Activated CD4-positive, alpha-beta T cell treated with anti-CD3 and anti-CD28 coated beads, Interleukin-2, amount 10 ng/mL, durations not matched to agents 24 days and 14 days (primary cell): ENCODE data around the gene NPHS1. TPM values are rescaled to one million over a fixed set of nuclear protein-coding genes. Genes with fewer than 3 reads are reported as not detected.

Source experiments
- DNase-seq: peaks from one replicate; pipeline ENCODE4 v3.0.0; 2022
- H3K27ac Mint-ChIP-seq: one replicate; pipeline ENCODE4 v1.8.0; 2022; ENCODE audit warnings: mild to moderate bottlenecking, mixed read lengths
- H3K27me3 Mint-ChIP-seq: one replicate; pipeline ENCODE4 v1.8.0; 2022; ENCODE audit warnings: mixed read lengths
- H3K36me3 Mint-ChIP-seq: one replicate; pipeline ENCODE4 v1.8.0; 2022; ENCODE audit warnings: low read depth, mild to moderate bottlenecking, mixed read lengths
- H3K4me1 Mint-ChIP-seq: one replicate; pipeline ENCODE4 v1.8.0; 2021; ENCODE audit warnings: mixed read lengths
- H3K4me3 Mint-ChIP-seq: one replicate; pipeline ENCODE4 v1.8.0; 2022; ENCODE audit warnings: mild to moderate bottlenecking, moderate library complexity, mixed read lengths
- H3K9me3 Mint-ChIP-seq: one replicate; pipeline ENCODE4 v1.8.0; 2021; ENCODE audit warnings: mixed read lengths
- intact Hi-C: fragments of 100-400 bp; cut with micrococcal nuclease; formaldehyde crosslinking; loops from one replicate; pipeline ENCODE4 v1.15.1; 2023
- total RNA-seq: library from RNA; stranded (reverse); gene quantifications from 2 replicates; pipeline ENCODE4 v1.2.3, GENCODE V29; 2022

Gene NPHS1
- total RNA-seq, 1 donor from 2014 or later = not detected

GRCh38 chr19:35869327-35870123, 17.2 kb upstream of the NPHS1 start:
- Mint-ChIP-seq H3K9me3 (no peaks in the 10 kb centered on the region), H3K27me3 (peaks cover 25% of the 10 kb centered on the region), H3K4me3 (peak overlapping the region; percentile 94), H3K36me3 (peaks cover 2% of the 10 kb centered on the region), H3K4me1 (peaks cover 18% of the 10 kb centered on the region), H3K27ac (peak overlapping the region; percentile 56)
- intact Hi-C loops = loop anchor here (1.0 to 5.0 kb wide), 2 partner anchors 31 to 92 kb away; partner anchors contain the start of genes ARHGAP33 and NFKBID
- DNase-seq = peak; percentile 96

DNA sequence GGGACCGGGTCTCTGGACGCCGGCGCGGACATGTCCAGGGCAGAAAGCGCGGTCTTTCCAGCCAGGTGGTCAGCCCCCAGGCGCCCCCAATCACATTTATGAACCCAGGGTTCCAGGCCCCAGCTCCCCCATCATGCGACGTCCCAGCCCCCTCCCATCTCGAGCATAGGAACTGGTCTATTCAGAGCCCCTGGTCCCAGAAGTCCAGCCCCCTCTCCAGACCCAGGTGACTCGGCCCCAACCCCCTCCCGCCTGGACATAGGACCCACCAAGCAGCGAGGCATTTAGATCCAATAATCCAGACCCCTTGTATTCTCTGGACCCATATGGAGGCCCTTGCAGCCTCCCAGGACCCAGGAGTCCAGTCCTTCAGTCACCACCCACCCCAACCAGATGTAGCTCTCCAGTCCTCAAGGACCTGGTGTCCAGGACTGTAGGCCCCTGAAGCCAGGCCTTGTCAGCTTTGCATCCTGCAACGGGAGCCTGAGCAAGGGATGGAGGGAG, 16.6 kb upstream of the NPHS1 start:
- Mint-ChIP-seq H3K4me3 (peak overlapping the region; percentile 70), H3K4me1 (peaks cover 18% of the 10 kb centered on the region), H3K27ac (no peak overlapping the region), H3K9me3 (no peaks in the 10 kb centered on the region), H3K36me3 (peaks cover 2% of the 10 kb centered on the region), H3K27me3 (peaks cover 25% of the 10 kb centered on the region)
- no peak for DNase-seq
- intact Hi-C loops = loop anchor here (5.0 kb wide), 1 partner anchor 92 kb away; the partner anchor contains the start of gene ARHGAP33

DNA sequence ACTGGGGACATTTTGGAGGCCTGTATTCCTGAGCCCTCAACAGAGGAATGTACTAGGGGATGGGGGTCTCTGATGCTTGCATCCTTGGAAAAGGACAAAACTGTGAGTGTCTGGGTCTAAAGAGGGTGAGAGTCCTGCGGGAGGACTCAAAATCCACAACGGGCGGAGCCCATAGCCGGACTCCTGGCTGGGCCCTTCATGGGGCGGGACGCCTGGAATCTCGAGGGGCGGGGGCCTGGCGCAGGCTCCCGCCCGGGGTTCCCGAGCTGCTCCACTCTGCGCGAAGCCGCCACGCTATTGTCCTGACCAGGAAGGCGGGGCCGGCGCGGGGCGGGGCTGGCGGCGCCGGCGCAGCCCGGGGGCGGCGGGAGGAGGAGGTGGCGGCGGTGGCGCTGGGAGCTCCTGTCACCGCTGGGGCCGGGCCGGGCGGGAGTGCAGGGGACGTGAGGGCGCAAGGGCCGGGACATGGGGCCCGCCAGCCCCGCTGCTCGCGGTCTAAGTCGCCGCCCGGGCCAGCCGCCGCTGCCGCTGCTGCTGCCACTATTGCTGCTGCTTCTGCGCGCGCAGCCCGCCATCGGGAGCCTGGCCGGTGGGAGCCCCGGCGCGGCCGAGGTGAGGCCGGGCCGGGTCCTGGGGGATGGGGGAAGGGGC, 16.0 kb upstream of the NPHS1 start, which contains the start of gene APLP1:
TSS of gene APLP1 (plus strand) at position 403 of the 651 bp plus-strand sequence. CDS start at position 466, 63 bp downstream.
- Mint-ChIP-seq H3K4me3 (peak within 1 kb of the TSS; percentile 70), H3K9me3 (no peaks in the 10 kb centered on the region), H3K36me3 (peaks cover 2% of the 10 kb centered on the region), H3K4me1 (peaks cover 18% of the 10 kb centered on the region), H3K27me3 (peaks cover 25% of the 10 kb centered on the region), H3K27ac (no peak within 1 kb of the TSS)
- intact Hi-C loops = loop anchor here (5.0 kb wide), 1 partner anchor 91 kb away; the partner anchor contains the start of gene ARHGAP33
- DNase-seq = peak; percentile 94

- intact Hi-C loops = no loop called here
- no peaks in the 10 kb centered on the region for H3K9me3 Mint-ChIP-seq
- H3K27ac Mint-ChIP-seq = no peak overlapping the region
These were observed 10.7 kb upstream of the NPHS1 start for GRCh38 chr19:35863018-35863417.

GRCh38 chr19:35862528-35862927, 10.2 kb upstream of the NPHS1 start:
- H3K27me3 Mint-ChIP-seq = peaks cover 50% of the 10 kb centered on the region
- H3K9me3 Mint-ChIP-seq = no peaks in the 10 kb centered on the region
- no peak for DNase-seq
- intact Hi-C loops = no loop called here
- H3K27ac Mint-ChIP-seq = no peak overlapping the region
- peaks cover 3% of the 10 kb centered on the region for H3K4me1 Mint-ChIP-seq
- no peaks in the 10 kb centered on the region for H3K36me3 Mint-ChIP-seq
- H3K4me3 Mint-ChIP-seq = no peak overlapping the region

More at GRCh38 chr19:35863018-35863417, 10.7 kb upstream of the NPHS1 start:
- no peak for DNase-seq
- Mint-ChIP-seq H3K4me3 (no peak overlapping the region), H3K36me3 (no peaks in the 10 kb centered on the region), H3K27me3 (peaks cover 53% of the 10 kb centered on the region), H3K4me1 (peaks cover 8% of the 10 kb centered on the region)

GRCh38 chr19:35861640-35862160, 9.4 kb upstream of the NPHS1 start:
- H3K4me1 Mint-ChIP-seq = peaks cover 6% of the 10 kb centered on the region
- H3K36me3 Mint-ChIP-seq = no peaks in the 10 kb centered on the region
- H3K4me3 Mint-ChIP-seq = no peak overlapping the region
- H3K27me3 Mint-ChIP-seq = peaks cover 51% of the 10 kb centered on the region
- H3K9me3 Mint-ChIP-seq = no peaks in the 10 kb centered on the region
- no peak overlapping the region for H3K27ac Mint-ChIP-seq
- DNase-seq = no peak
- intact Hi-C loops = no loop called here

DNA sequence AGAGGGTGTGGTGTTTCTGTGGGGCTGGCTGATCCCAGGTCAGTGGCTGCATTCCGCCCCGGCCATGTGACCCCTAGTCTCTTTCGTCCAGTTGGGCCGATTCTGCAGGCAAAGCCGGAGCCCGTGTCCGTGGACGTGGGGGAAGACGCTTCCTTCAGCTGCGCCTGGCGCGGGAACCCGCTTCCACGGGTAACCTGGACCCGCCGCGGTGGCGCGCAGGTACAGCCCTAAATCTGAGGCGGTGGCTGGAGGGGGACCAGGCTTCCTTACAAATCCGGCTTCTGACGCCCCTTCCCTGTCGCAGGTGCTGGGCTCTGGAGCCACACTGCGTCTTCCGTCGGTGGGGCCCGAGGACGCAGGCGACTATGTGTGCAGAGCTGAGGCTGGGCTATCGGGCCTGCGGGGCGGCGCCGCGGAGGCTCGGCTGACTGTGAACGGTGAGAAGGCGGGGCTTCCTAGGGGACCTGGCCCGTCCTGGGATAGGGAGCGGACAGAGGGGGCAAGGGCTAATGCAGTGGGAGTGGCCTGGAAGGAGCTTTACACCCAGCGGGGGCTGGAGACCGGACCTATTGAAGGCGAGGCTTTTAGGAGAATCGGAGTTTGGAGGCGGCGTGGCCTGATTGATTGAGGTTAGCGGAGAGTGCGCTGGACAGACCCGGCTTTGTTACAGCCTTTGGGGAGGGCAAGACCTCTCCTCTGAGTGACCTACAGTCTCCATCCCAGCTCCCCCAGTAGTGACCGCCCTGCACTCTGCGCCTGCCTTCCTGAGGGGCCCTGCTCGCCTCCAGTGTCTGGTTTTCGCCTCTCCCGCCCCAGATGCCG, 8.7 kb upstream of the NPHS1 start:
- Mint-ChIP-seq H3K4me3 (no peak overlapping the region), H3K36me3 (no peaks in the 10 kb centered on the region), H3K27me3 (peaks cover 46% of the 10 kb centered on the region), H3K27ac (no peak overlapping the region), H3K9me3 (no peaks in the 10 kb centered on the region), H3K4me1 (peaks cover 6% of the 10 kb centered on the region)
- intact Hi-C loops = no loop called here
- DNase-seq = no peak

DNA sequence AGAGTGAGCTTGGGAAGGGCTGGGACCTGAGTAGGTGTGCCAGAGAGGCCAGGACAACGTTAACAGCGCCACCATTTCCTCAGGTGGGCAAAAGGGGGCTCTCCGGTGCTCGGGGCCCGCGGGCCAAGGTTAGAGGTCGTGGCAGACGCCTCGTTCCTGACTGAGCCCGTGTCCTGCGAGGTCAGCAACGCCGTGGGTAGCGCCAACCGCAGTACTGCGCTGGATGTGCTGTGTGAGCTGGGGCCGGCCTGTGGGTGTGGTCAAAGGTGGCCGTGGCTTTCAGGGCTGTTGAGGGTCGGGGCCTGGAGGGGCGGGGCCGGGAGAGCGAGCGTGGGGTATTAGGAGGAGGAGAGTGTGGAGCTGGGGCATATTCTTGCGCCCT, 8.1 kb upstream of the NPHS1 start:
- intact Hi-C loops = no loop called here
- Mint-ChIP-seq H3K4me3 (no peak overlapping the region), H3K4me1 (peaks cover 6% of the 10 kb centered on the region), H3K9me3 (no peaks in the 10 kb centered on the region), H3K36me3 (no peaks in the 10 kb centered on the region), H3K27ac (no peak overlapping the region), H3K27me3 (peaks cover 47% of the 10 kb centered on the region)
- DNase-seq = no peak

- no peaks in the 10 kb centered on the region for H3K36me3 Mint-ChIP-seq
- intact Hi-C loops = no loop called here
- H3K4me1 Mint-ChIP-seq = peaks cover 6% of the 10 kb centered on the region
- peaks cover 57% of the 10 kb centered on the region for H3K27me3 Mint-ChIP-seq
- no peak overlapping the region for H3K27ac Mint-ChIP-seq
- H3K9me3 Mint-ChIP-seq = no peaks in the 10 kb centered on the region
- no peak for DNase-seq
- H3K4me3 Mint-ChIP-seq = no peak overlapping the region
These were observed 7.1 kb upstream of the NPHS1 start for GRCh38 chr19:35859414-35859813.

DNA sequence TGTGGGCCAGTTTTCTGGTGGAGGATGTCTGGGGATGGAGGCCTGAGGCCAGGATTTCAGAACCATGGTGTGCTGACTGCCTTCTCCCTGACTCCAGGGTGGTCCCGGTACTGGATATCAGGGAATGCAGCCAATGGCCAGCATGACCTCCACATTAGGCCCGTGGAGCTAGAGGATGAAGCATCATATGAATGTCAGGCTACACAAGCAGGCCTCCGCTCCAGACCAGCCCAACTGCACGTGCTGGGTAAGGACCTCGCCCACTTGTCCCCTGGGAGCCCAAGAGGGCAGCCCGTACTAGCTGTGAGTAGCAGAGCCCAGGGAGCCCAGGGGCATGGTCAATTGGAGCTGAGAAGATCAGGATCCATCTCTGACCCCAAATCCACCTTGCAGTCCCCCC, 6.0 kb upstream of the NPHS1 start:
- H3K27ac Mint-ChIP-seq = no peak overlapping the region
- H3K36me3 Mint-ChIP-seq = no peaks in the 10 kb centered on the region
- peaks cover 6% of the 10 kb centered on the region for H3K4me1 Mint-ChIP-seq
- peaks cover 60% of the 10 kb centered on the region for H3K27me3 Mint-ChIP-seq
- intact Hi-C loops = no loop called here
- peak overlapping the region; percentile 1 for H3K4me3 Mint-ChIP-seq
- no peak for DNase-seq
- H3K9me3 Mint-ChIP-seq = no peaks in the 10 kb centered on the region

GRCh38 chr19:35856546-35857149, 4.3 kb upstream of the NPHS1 start, which contains the start of gene KIRREL2:
Gene KIRREL2 (plus strand): TSS chr19:35856911. CDS start chr19:35857120, 209 bp downstream.
- peaks cover 8% of the 10 kb centered on the region for H3K4me1 Mint-ChIP-seq
- DNase-seq = peak; percentile 90
- intact Hi-C loops = no loop called here
- H3K36me3 Mint-ChIP-seq = no peaks in the 10 kb centered on the region
- H3K9me3 Mint-ChIP-seq = no peaks in the 10 kb centered on the region
- H3K4me3 Mint-ChIP-seq = peak within 1 kb of the TSS; percentile 87
- H3K27ac Mint-ChIP-seq = no peak within 1 kb of the TSS
- peaks cover 64% of the 10 kb centered on the region for H3K27me3 Mint-ChIP-seq

GRCh38 chr19:35853038-35853756, 893 bp upstream of the NPHS1 start:
- Mint-ChIP-seq H3K4me1 (peaks cover 5% of the 10 kb centered on the region), H3K4me3 (no peak overlapping the region), H3K36me3 (no peaks in the 10 kb centered on the region), H3K27me3 (peaks cover 52% of the 10 kb centered on the region), H3K9me3 (no peaks in the 10 kb centered on the region), H3K27ac (no peak overlapping the region)
- DNase-seq = no peak
- intact Hi-C loops = no loop called here
